BJ (cell line): ENCODE results near the gene TRPM3. TPM values are rescaled to one million over a fixed set of nuclear protein-coding genes. Genes with fewer than 3 reads are reported as not detected.

Source experiments
- CTCF ChIA-PET: fragments of 350-600 bp; formaldehyde crosslinking; extraction: SDS; loops from one replicate; lab custom pipeline; 2021; ENCODE audit warnings: antibody characterized with exemption, inconsistent platforms; lab: Yijun Ruan, JAX
- POLR2A ChIA-PET: fragments of 300-600 bp; sonication (Branson Sonifier 250); formaldehyde crosslinking; extraction: SDS; loops from one replicate; lab custom pipeline; 2021; ENCODE audit warnings: antibody characterized with exemption; lab: Charles Lee
- DNase-seq: peaks from one replicate; pipeline ENCODE4 v3.0.0-alpha.2; 2011; ENCODE audit warnings: low read depth
- H3K27me3 ChIP-seq: 2 replicates; pipeline ENCODE4 v1.6.0; 2011; ENCODE audit warnings: low read length; ENCODE audit not compliant: control insufficient read depth, insufficient read depth
- H3K36me3 ChIP-seq: 2 replicates; pipeline ENCODE4 v1.5.1; 2011; ENCODE audit warnings: low read length; ENCODE audit not compliant: control insufficient read depth, insufficient read depth
- H3K4me3 ChIP-seq: 2 replicates; pipeline ENCODE4 v1.5.1; 2011; ENCODE audit warnings: low read depth, mild to moderate bottlenecking, control low read depth, low read length
- polyA plus RNA-seq: library from polyadenylated mRNA; depleted of rRNA; stranded (reverse); fragments of >200 nt; gene quantifications from 2 replicates; pipeline ENCODE4 v1.2.3, GENCODE V29; 2011
- TF ChIP-seq, protein P1 (sequence below): IDR thresholded peaks from 2 replicates; pipeline ENCODE4 v1.5.1; 2011; ENCODE audit warnings: low read depth, mild to moderate bottlenecking, control low read depth, inconsistent platforms, low read length, moderate library complexity; ENCODE audit not compliant: insufficient read depth

TRPM3 gene
- polyA plus RNA-seq, 1 experiment, result 0.07 TPM

DNA sequence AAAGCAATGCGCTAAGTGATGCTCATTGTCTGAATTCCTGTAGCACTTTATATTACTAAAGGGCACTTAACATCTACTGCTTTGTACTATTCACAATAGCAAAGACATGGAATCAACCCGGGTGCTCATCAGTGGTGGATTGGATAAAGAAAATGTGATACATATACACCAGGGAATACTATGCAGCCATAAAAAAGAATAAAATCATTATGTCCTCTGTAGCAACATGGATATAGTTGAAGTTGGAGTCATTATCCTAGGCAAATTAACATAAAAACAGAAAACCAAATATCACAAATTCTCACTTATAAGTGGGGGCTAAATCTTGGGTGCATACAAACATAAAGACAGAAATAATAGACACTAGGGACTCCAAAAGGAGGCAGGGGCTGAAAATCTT, 308.3 kb downstream of the TRPM3 start:
- Histone ChIP-seq H3K27me3 (no peaks in the 10 kb centered on the region), H3K36me3 (no peaks in the 10 kb centered on the region), H3K4me3 (no peak overlapping the region)
- CTCF ChIA-PET, result interaction anchor here (1.8 kb wide), 1 partner anchor 11 kb away, joined by 4 read pairs; no protein-coding TSS in a partner anchor
- POLR2A ChIA-PET, result no interaction called here
- DNase-seq, result no peak
- TF ChIP-seq, protein P1, sequence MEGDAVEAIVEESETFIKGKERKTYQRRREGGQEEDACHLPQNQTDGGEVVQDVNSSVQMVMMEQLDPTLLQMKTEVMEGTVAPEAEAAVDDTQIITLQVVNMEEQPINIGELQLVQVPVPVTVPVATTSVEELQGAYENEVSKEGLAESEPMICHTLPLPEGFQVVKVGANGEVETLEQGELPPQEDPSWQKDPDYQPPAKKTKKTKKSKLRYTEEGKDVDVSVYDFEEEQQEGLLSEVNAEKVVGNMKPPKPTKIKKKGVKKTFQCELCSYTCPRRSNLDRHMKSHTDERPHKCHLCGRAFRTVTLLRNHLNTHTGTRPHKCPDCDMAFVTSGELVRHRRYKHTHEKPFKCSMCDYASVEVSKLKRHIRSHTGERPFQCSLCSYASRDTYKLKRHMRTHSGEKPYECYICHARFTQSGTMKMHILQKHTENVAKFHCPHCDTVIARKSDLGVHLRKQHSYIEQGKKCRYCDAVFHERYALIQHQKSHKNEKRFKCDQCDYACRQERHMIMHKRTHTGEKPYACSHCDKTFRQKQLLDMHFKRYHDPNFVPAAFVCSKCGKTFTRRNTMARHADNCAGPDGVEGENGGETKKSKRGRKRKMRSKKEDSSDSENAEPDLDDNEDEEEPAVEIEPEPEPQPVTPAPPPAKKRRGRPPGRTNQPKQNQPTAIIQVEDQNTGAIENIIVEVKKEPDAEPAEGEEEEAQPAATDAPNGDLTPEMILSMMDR, result no peak

DNA sequence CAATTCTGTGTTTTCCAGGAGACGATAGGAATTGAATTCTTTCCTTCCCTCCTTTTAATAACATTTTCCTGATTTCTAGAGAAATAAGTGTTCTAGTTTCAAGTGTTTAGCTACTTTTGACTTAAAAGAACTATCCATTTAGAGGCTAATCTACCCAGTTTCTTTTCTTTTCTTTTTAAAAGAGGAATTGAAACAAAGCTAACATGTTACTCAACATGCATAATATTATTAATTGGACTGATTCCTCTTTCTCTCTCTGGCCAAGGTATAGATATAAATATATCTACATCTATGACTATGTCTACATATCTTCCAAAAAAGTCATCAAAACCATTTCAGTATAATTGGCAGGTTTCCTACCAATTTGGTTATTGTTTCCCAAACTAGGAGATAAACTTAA, 309.8 kb downstream of the TRPM3 start:
- no peak for DNase-seq
- H3K27me3 ChIP-seq, result no peaks in the 10 kb centered on the region
- ChIA-PET POLR2A (no interaction called here), CTCF (interaction anchor here (0.6 kb wide), 1 partner anchor 334 kb away, joined by 3 read pairs; no protein-coding TSS in a partner anchor)
- no peaks in the 10 kb centered on the region for H3K36me3 ChIP-seq
- TF ChIP-seq, protein P1, result no peak
- H3K4me3 ChIP-seq, result no peak overlapping the region

DNA sequence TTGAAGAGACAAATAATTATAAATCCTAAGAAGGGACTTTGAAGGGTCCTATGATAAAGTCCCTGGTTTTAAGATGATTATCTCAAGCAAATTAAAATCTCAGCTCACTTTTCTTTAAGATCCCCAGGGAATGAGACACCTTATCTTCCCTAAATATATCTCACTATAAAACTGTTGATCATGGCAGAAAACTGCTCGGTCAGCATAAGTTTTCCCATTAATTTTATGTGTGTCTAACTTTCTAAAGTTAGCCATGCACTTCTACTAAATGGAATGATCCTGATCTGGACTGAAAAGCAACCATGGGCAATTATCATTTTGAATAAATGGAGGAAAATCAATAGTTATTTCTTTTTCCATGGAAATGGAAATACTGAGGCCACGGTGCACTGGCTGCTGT, 314.5 kb downstream of the TRPM3 start:
- CTCF ChIA-PET, result interaction anchor here (0.6 to 1.0 kb wide), 2 partner anchors 34 to 151 kb away, joined by 4 to 6 read pairs; no protein-coding TSS in a partner anchor

DNA sequence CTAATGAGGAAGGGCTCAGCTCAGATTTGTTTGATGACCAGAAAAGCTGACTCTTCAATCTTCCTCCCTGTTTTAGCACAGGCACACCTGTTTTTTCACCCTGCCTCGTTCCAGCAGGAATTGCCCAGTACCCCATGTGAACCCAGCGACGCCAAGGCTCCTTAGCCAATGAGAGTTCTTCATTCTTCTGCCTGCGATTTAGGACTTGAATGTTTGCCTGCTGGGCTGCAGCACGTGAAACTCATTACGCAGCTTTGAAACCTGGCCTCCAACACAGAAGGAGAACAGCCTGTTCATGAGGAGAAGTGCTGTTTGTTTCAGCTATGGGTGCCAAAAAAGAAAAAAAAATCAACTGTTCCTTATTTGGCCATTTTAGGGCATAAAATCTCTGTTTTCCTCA, 315.5 kb downstream of the TRPM3 start:
- Histone ChIP-seq H3K27me3 (no peaks in the 10 kb centered on the region; the same call in 1 of the 2 replicates), H3K4me3 (no peak overlapping the region), H3K36me3 (no peaks in the 10 kb centered on the region)
- POLR2A ChIA-PET, result no interaction called here
- TF ChIP-seq, protein P1, result no peak
- CTCF ChIA-PET, result interaction anchor here (0.6 to 1.0 kb wide), 2 partner anchors 33 to 150 kb away, joined by 4 to 6 read pairs; no protein-coding TSS in a partner anchor
- DNase-seq, result no peak

More for the DNA sequence above, 314.5 kb downstream of the TRPM3 start:
- no peak for DNase-seq
- POLR2A ChIA-PET, result no interaction called here
- TF ChIP-seq, protein P1, result no peak
- Histone ChIP-seq H3K4me3 (no peak overlapping the region), H3K27me3 (no peaks in the 10 kb centered on the region; the same call in 1 of the 2 replicates), H3K36me3 (no peaks in the 10 kb centered on the region)

DNA sequence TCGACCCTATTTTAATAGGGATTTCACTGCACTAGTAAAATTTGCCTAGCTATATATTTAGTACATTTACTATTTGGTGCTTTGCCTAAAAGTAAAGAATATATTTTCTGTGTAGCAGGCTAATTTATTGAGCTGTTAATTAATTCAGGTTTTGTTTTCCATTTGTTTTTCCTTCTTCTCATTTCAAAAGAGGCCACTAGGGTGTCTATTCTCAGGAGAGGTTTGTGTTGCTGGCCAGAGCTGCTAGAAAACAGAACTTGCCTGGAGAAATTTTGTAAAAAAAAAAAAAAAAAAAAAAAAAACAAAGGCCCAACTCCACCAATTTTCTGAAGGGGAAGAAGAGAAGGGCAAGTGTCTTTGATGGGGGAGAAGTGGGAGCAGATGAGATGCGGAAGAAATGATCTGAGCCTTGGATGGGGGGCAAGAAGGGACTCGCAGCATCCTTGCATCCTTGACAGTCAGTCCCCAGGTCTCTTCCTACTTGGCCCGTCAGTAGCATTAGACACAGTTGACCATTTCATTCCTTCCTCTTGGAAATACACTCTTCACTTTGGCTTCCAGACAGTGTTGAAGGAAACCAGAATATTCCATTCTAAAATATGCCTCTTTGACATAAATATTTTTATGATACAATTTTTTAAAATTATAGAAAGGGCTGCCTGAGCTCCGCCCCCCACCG, 318.5 kb downstream of the TRPM3 start:
- ChIA-PET CTCF (interaction anchor here (1.0 kb wide), 1 partner anchor 446 kb away, joined by 4 read pairs; no protein-coding TSS in a partner anchor), POLR2A (no interaction called here)
- no peak for DNase-seq
- TF ChIP-seq, protein P1, result no peak
- H3K4me3 ChIP-seq, result no peak overlapping the region
- H3K27me3 ChIP-seq, result no peaks in the 10 kb centered on the region; the same call in 1 of the 2 replicates
- H3K36me3 ChIP-seq, result no peaks in the 10 kb centered on the region
